GM06990 (cell line): ENCODE results near the gene MYL7.
"Not testable (repeated sequence)": the region's sequence is repeated elsewhere in the genome, so short reads cannot be mapped to it uniquely, and the experiment has no call there.

Experiments used
- DNase-seq: peaks from one replicate; pipeline ENCODE4 v3.0.0-alpha.2; 2011; ENCODE audit not compliant: insufficient read length; ENCODE audit errors: extremely low read depth
- H3K27me3 ChIP-seq: replicated peaks from 2 replicates; pipeline ENCODE4 v1.6.0; 2011; ENCODE audit warnings: low read length; ENCODE audit not compliant: control insufficient read depth, insufficient read depth
- H3K36me3 ChIP-seq: 2 replicates; pipeline ENCODE4 v1.5.1; 2011; ENCODE audit warnings: low read length; ENCODE audit not compliant: control insufficient read depth, insufficient read depth
- H3K4me3 ChIP-seq: replicated peaks from 2 replicates; pipeline ENCODE4 v1.5.1; 2011; ENCODE audit warnings: low read depth, mild to moderate bottlenecking, control low read depth, low read length
- TF ChIP-seq, protein P1 (sequence below): IDR thresholded peaks from 2 replicates; pipeline ENCODE4 v1.5.1; 2011; ENCODE audit warnings: low read length, control low read depth, mild to moderate bottlenecking, inconsistent platforms; ENCODE audit not compliant: insufficient read depth, poor library complexity, severe bottlenecking

Gene MYL7

DNA sequence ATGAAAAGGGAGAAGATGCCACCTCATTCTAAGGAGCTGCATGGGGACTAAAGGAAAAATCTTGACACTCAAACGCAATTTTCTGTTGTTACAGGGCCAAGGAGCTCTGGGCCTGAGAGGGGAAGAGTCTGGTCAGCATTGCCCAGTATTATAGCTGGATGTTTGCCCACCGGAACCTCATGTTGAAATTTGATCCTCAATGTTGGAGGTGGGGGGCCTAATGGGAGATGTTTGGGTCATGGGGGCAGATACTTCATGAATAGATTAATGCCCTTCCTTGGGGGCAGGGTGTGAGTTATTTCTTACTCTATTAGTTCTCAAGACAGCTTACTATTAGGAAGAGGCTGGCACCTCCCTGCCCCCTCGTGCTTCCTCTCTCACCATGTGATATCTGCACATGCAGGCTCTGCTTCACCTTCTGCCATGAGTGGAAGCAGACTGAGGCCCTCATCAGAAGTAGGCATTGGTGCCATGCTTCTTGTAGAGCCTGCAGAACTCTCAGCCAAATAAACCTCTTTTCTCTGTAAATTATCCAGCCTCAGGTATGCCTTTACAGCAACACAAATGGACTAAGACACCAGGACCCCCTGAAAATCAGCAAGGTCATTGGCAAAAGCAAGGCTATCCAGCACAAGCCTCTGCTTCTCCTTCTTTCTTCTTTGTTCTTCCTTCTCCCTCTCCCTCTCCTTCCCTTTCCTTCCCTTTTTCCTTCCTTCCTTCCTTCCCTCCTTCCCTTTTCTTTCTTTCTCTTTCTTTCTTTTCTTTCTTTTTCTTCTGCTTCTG lies 33.0 kb upstream of the MYL7 start:
- TF ChIP-seq, protein P1, sequence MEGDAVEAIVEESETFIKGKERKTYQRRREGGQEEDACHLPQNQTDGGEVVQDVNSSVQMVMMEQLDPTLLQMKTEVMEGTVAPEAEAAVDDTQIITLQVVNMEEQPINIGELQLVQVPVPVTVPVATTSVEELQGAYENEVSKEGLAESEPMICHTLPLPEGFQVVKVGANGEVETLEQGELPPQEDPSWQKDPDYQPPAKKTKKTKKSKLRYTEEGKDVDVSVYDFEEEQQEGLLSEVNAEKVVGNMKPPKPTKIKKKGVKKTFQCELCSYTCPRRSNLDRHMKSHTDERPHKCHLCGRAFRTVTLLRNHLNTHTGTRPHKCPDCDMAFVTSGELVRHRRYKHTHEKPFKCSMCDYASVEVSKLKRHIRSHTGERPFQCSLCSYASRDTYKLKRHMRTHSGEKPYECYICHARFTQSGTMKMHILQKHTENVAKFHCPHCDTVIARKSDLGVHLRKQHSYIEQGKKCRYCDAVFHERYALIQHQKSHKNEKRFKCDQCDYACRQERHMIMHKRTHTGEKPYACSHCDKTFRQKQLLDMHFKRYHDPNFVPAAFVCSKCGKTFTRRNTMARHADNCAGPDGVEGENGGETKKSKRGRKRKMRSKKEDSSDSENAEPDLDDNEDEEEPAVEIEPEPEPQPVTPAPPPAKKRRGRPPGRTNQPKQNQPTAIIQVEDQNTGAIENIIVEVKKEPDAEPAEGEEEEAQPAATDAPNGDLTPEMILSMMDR = no peak
- H3K27me3 ChIP-seq = no peaks in the 10 kb centered on the region; the same call in 1 of the 2 replicates
- no peaks in the 10 kb centered on the region for H3K36me3 ChIP-seq
- no peak overlapping the region for H3K4me3 ChIP-seq
- DNase-seq = no peak

DNA sequence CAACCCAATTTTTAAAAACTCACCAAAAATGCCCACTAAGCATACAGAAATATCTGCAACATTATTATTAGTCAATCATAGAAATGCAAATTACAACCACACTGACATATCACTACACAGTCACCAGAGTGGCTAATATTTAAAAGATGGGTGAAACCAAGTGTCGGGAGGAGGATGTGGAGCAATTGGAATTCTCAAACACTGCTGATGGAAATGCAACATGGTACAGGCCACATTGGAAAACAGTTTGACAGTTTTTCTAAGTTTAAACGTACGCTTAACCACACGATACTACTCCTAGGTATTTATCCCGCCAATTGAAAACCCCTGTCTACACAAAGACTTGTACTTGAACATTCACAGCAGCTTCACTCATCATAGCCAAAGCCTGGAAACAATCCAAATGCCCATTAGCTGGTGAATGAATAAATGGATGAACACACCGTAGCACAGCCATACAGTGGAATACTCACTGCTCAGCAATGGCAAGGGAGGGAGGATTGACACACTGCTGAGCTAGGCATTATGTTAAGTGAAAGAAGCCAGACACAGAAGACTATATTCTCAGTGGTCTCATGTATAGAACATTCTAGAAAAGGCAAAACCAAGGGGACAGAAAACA lies 31.8 kb upstream of the MYL7 start:
- Histone ChIP-seq H3K36me3 (no peaks in the 10 kb centered on the region), H3K4me3 (no peak overlapping the region), H3K27me3 (no peaks in the 10 kb centered on the region; the same call in 1 of the 2 replicates)
- no peak for DNase-seq
- TF ChIP-seq, protein P1 = no peak

DNA sequence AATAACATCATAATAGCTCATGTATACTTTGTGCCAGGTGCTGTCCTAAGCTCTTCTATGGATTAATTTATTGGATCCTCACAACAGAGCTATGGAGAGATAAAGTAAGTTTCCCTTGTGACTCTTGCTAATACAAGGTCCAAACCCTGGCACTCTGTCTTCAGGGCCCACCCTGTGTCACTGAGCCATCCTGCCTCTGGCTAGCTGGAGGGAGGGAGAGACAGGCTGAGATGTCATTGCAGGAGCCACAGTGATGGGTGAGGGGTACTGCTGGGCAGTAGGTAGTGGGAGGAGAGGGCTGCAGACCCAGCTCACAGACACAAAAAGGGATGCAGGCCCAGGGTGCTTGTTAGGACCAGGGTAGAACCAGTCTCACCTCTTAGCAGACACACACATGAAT lies 31.2 kb upstream of the MYL7 start:
- Histone ChIP-seq H3K36me3 (no peaks in the 10 kb centered on the region), H3K27me3 (no peaks in the 10 kb centered on the region; the same call in 1 of the 2 replicates), H3K4me3 (no peak overlapping the region)
- TF ChIP-seq, protein P1 = no peak
- DNase-seq = no peak

DNA sequence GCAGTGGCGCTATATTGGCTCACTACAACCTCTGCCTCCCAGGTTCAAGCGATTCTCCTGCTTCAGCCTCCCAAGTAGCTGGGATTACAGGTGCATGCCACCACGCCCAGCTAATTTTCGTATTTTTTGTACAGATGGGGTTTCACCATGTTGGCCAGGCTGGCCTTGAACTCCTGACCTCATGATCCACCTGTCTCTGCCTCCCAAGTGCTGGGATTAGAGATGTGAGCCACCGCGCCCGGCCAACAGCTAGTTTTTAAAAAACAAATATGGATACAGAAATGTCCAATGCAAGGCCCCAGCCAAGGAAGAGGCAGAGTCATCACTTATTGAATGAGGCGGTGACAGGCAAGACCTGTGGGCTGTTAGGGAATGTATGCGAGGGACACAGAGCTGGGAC lies 30.8 kb upstream of the MYL7 start:
- H3K4me3 ChIP-seq, H3K27me3 ChIP-seq, H3K36me3 ChIP-seq, DNase-seq: not testable (repeated sequence)

DNA sequence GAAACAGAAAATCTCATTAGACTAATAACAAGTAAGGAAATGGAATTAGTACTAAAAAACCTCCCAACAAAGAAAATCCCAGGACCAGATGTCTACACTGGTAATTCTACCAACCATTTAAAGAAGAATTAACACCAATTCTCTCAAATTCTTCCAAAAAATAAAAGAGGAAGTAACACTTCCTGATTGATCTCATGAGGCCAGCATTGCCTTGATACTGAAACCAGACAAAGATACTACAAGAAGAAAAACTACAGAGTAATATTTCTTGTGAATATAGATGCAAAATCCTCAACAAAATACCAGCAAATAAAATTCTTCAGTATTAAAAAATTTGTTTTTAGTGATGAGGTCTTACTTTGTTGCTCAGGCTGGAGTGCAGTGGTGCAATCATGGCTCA lies 26.8 kb upstream of the MYL7 start:
- H3K4me3 ChIP-seq = no peak overlapping the region
- no peaks in the 10 kb centered on the region for H3K27me3 ChIP-seq
- TF ChIP-seq, protein P1 = no peak
- H3K36me3 ChIP-seq = no peaks in the 10 kb centered on the region
- DNase-seq = no peak

DNA sequence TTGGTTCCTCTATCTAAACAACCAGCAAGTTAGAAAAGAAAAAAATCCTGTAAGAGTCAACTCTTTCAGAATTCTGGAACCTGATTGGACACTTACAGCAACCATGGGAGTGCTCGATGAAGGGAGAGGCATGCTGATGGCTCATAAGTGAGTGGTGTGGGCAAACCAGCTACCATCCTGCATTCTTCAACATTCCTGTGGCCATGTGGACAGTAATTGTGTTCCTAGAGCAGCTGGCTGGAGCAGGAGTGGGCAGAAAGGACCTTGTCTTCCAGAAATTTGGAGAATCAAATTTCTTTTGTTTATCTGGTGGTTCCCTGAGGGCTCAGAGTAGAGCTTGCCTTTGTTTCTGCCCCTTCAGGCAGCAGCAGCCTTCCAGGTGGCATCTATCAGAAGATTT lies 22.5 kb upstream of the MYL7 start:
- TF ChIP-seq, protein P1 = no peak
- H3K36me3 ChIP-seq = no peaks in the 10 kb centered on the region
- no peak overlapping the region for H3K4me3 ChIP-seq
- no peaks in the 10 kb centered on the region for H3K27me3 ChIP-seq
- no peak for DNase-seq
